ENCODE results near the gene SLC5A8.
A peak's percentile ranks its signal among the peaks of the same experiment; 100 is the strongest.

Gene SLC5A8

GRCh38 chr12:101235686-101236085 lies 25.6 kb upstream of the SLC5A8 start:
- DNase-seq (ENCODE audit: extremely low read depth, low read depth): no peak
- TF ChIP-seq CTCF (IDR thresholded peaks at IDR 0.05; ENCODE audit: low read depth, low read length): no peak

- no peak for TF ChIP-seq CTCF (IDR thresholded peaks at IDR 0.05; ENCODE audit: low read depth, low read length)
- no peak for DNase-seq (ENCODE audit: extremely low read depth, low read depth)
Measured at GRCh38 chr12:101231636-101232035, 21.6 kb upstream of the SLC5A8 start.

GRCh38 chr12:101230547-101230946 lies 20.5 kb upstream of the SLC5A8 start:
- TF ChIP-seq CTCF (IDR thresholded peaks at IDR 0.05; ENCODE audit: low read depth, low read length): no peak
- peak; percentile 7 for DNase-seq (ENCODE audit: extremely low read depth, low read depth)

- DNase-seq (ENCODE audit: extremely low read depth, low read depth): no peak
- no peak for TF ChIP-seq CTCF (IDR thresholded peaks at IDR 0.05; ENCODE audit: low read depth, low read length)
Measured at GRCh38 chr12:101229841-101230241, 19.8 kb upstream of the SLC5A8 start.

GRCh38 chr12:101221301-101221700 lies 11.3 kb upstream of the SLC5A8 start:
- DNase-seq (ENCODE audit: extremely low read depth, low read depth): no peak
- TF ChIP-seq CTCF (IDR thresholded peaks at IDR 0.05; ENCODE audit: low read depth, low read length): no peak

GRCh38 chr12:101216810-101217209 lies 6.8 kb upstream of the SLC5A8 start:
- no peak for TF ChIP-seq CTCF (IDR thresholded peaks at IDR 0.05; ENCODE audit: low read depth, low read length)
- DNase-seq (ENCODE audit: extremely low read depth, low read depth): no peak

GRCh38 chr12:101207086-101207780 lies 2.8 kb downstream of the SLC5A8 start:
- no peak for TF ChIP-seq CTCF (IDR thresholded peaks at IDR 0.05; ENCODE audit: low read depth, low read length)
- no peak for DNase-seq (ENCODE audit: extremely low read depth, low read depth)
